OCI-M2 (cell line): Measurements from ENCODE around the gene HMG20A.

Experiments used
- DNase-seq: peaks from one replicate; lab custom pipeline; 2025; ENCODE audit not compliant: unreplicated experiment; lab: John Stamatoyannopoulos, UW

Gene HMG20A

DNA sequence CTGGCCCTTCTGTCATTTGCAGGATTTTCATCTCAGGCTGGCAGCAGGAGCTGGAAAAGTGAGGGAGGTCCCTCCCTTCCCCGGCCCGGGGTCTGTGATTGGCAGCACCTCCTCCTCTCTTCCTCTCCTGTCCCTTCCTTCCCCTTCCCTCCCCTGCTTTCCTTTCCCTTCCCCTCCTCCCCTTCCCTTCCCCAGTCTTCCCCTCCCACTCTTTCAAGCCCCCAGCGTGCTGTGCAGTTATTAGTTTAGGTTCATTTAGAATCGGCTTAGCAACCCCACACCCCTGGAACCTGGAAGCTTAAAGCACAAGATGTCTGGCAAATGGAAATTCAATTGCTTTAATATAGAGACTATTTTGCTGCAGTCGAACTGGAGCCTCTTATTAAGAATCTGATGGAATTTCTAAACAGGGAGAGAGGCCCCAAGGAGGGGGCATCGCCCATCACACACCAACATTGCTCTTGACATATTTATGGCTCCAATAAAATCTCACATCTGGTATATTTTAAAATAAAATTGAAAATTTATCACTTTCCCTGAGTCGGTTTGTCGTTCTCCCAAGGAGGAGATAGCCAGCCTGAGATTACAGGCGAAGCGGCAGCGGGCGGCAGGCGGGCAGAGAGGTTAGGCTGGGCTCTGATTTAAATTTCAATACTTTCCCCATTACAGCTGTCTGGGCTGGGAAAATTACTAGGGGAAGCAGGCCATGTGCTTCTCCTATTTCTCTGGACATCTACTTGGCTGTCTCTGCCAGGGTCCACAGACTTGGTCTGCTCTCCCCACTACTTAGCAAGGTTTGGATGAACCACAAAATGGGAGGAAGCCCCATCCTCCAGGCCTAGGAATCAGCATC is 113.1 kb downstream of the HMG20A start:
- no peak for DNase-seq
